BLaER1 (cell line): ENCODE results near the gene CNDP1.

Experiments
- H3K27ac ChIP-seq: shearing (Covaris generic); formaldehyde crosslinking; 2 replicates; pipeline ENCODE4 v1.8.1; 2022
- H3K27me3 ChIP-seq: shearing (Covaris generic); formaldehyde crosslinking; 2 replicates; pipeline ENCODE4 v1.8.1; 2022
- H3K36me3 ChIP-seq: shearing (Covaris generic); formaldehyde crosslinking; 2 replicates; pipeline ENCODE4 v1.8.1; 2022
- H3K4me1 ChIP-seq: shearing (Covaris generic); formaldehyde crosslinking; 2 replicates; pipeline ENCODE4 v1.8.1; 2022
- H3K4me2 ChIP-seq: shearing (Covaris generic); formaldehyde crosslinking; 2 replicates; pipeline ENCODE4 v1.8.1; 2022
- H3K4me3 ChIP-seq: shearing (Covaris generic); formaldehyde crosslinking; 2 replicates; pipeline ENCODE4 v1.8.1; 2022
- H3K9ac ChIP-seq: shearing (Covaris generic); formaldehyde crosslinking; 2 replicates; pipeline ENCODE4 v1.8.1; 2022
- H3K9me3 ChIP-seq: shearing (Covaris generic); formaldehyde crosslinking; 2 replicates; pipeline ENCODE4 v1.8.1; 2022
- H4K20me1 ChIP-seq: shearing (Covaris generic); formaldehyde crosslinking; 2 replicates; pipeline ENCODE4 v1.8.1; 2022
- Cebpa-rat ChIP-seq: shearing (Covaris generic); IDR thresholded peaks from 2 replicates; pipeline ENCODE4 v1.8.1; 2022

The CNDP1 gene

DNA sequence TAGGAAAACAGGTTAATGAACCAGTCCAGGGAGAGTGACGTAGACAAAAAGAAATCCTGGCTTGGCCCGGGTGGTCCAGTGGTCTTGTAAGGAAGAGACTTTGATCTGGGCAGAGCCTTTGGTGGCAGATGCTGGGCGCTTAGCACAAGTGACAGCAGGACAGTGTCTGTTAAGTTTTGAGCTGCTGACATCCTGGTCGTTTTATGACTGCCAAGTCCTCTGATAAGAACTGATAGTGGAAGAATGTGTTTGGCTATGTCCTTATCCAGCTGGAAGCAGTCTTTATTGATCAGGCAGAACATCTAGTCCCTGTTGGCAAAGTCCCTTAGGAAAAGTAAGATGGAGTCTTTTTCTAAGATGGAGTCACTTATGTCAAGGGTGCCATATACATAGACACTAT, 36.0 kb downstream of the CNDP1 start:
- no peaks in the 10 kb centered on the region for H3K36me3 ChIP-seq
- no peak overlapping the region for H3K4me3 ChIP-seq
- peaks cover 34% of the 10 kb centered on the region for H3K9me3 ChIP-seq
- H4K20me1 ChIP-seq: no peaks in the 10 kb centered on the region
- H3K4me2 ChIP-seq: no peak overlapping the region
- TF ChIP-seq Cebpa-rat: no peak
- H3K4me1 ChIP-seq: no peaks in the 10 kb centered on the region
- no peaks in the 10 kb centered on the region for H3K27me3 ChIP-seq
- H3K27ac ChIP-seq: no peak overlapping the region
- no peak overlapping the region for H3K9ac ChIP-seq

DNA sequence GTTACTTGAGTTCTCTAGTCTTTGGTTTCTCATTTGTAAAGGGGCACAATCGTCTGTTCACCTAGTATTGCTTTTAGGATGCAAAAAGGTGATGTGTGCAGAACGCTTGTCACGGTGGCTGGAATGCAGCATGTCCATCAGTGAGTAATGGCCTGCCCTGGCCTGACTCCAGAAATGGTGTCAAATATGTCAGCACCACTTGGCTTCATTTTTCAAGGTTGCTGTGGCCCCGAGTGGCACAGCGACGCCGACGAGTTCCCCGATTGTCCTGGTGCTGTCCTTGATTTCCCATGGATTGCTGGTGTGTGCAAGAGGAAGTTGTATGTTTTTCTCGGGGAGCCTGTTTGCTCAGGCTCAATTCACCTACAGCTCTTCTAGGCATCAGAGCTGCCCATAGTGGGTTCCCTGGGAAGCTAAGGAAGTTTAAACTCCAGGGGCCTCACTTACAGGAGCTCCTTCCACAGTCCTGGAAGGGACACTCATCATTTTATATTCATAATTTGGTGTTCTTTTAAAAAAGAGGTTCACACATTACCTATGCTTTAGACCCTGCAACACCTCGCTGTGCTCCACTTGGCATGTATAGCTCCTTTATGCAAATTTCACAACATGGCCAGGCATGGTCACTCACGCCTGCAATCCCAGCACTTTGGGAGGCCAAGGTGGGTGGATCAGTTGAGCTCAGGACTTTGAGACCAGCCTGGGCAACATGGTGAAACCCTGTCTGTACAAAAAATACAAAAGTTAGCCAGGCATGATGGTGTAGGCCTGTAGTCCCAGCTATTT, 37.8 kb downstream of the CNDP1 start:
- H4K20me1 ChIP-seq: no peaks in the 10 kb centered on the region
- H3K4me3 ChIP-seq: no peak overlapping the region
- no peak overlapping the region for H3K4me2 ChIP-seq
- H3K36me3 ChIP-seq: no peaks in the 10 kb centered on the region
- H3K27me3 ChIP-seq: no peaks in the 10 kb centered on the region
- TF ChIP-seq Cebpa-rat: no peak
- H3K9me3 ChIP-seq: peaks cover 16% of the 10 kb centered on the region
- no peaks in the 10 kb centered on the region for H3K4me1 ChIP-seq
- no peak overlapping the region for H3K27ac ChIP-seq
- no peak overlapping the region for H3K9ac ChIP-seq

DNA sequence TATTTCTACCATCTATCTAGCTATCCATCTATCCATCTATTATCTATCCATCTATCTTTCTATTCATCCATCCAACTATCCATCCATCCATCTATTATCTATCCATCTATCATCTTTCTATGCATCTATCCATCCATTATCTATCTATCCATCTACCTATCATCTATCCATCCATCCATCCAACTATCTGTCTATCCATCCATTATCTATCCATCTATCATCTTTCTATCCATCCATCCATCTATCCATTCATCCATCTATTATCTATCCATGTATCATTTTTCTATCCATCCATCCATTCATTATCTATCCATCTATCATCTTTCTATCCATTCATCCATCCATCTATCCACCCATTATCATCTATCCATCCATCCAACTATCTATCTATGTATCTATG, 38.8 kb downstream of the CNDP1 start:
- no peak for TF ChIP-seq Cebpa-rat
- no peaks in the 10 kb centered on the region for H3K27me3 ChIP-seq
- H3K4me2 ChIP-seq: no peak overlapping the region
- H3K36me3 ChIP-seq: no peaks in the 10 kb centered on the region
- 0 out of 2 replicates have a peak, but pooled peaks cover 7% of the 10 kb centered on the region for H3K9me3 ChIP-seq
- H3K9ac ChIP-seq: no peak overlapping the region
- H4K20me1 ChIP-seq: no peaks in the 10 kb centered on the region
- no peak overlapping the region for H3K4me3 ChIP-seq
- H3K4me1 ChIP-seq: no peaks in the 10 kb centered on the region
- H3K27ac ChIP-seq: no peak overlapping the region

DNA sequence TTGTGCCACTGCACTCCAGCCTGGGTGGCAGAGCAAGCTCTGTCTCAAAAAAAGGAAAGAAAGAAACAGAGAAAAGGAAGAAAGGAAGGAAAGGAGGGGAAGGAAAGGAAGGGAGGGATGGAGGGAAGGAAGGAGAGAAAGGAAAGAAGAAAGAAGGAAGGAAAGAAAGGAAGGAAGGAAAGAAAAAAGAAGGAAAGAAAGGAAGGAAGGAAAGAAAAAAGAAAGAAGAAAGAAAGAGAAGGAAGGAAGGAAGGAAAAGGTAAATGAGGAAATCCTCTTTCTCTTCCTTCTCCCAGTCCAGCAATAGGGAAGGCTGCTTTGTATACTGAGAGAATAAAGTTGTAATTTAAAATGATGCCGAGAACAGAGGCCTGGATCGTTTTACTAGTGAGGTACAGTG, 40.6 kb downstream of the CNDP1 start:
- H3K27me3 ChIP-seq: no peaks in the 10 kb centered on the region
- H3K36me3 ChIP-seq: no peaks in the 10 kb centered on the region
- H4K20me1 ChIP-seq: no peaks in the 10 kb centered on the region
- H3K9ac ChIP-seq: no peak overlapping the region
- no peak overlapping the region for H3K4me2 ChIP-seq
- H3K27ac ChIP-seq: no peak overlapping the region
- H3K4me3 ChIP-seq: no peak overlapping the region
- H3K4me1 ChIP-seq: no peaks in the 10 kb centered on the region
- TF ChIP-seq Cebpa-rat: no peak
- no peaks in the 10 kb centered on the region for H3K9me3 ChIP-seq

DNA sequence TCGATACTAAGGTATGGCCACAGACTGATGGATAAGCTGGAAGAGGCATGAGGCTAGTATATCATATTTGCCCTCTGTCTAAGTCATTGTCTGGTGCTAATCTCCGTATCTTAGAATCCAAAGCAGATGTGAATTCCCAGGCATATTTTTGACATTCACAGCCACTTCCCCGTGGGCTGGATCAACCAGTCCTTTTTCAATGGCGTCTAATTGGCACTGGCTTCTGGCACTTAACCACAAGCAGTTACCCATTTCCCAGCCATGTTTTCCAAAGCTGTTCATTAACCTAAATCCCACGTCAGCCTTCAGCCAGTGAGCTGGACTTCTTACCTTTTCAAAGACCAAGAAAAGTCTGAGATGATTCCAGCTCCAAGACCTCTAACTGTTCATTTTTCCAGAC, 42.7 kb downstream of the CNDP1 start:
- no peaks in the 10 kb centered on the region for H3K4me1 ChIP-seq
- H3K4me2 ChIP-seq: no peak overlapping the region
- no peaks in the 10 kb centered on the region for H3K27me3 ChIP-seq
- no peaks in the 10 kb centered on the region for H3K36me3 ChIP-seq
- H4K20me1 ChIP-seq: no peaks in the 10 kb centered on the region
- no peak overlapping the region for H3K27ac ChIP-seq
- no peak for TF ChIP-seq Cebpa-rat
- no peaks in the 10 kb centered on the region for H3K9me3 ChIP-seq
- H3K4me3 ChIP-seq: no peak overlapping the region
- no peak overlapping the region for H3K9ac ChIP-seq

DNA sequence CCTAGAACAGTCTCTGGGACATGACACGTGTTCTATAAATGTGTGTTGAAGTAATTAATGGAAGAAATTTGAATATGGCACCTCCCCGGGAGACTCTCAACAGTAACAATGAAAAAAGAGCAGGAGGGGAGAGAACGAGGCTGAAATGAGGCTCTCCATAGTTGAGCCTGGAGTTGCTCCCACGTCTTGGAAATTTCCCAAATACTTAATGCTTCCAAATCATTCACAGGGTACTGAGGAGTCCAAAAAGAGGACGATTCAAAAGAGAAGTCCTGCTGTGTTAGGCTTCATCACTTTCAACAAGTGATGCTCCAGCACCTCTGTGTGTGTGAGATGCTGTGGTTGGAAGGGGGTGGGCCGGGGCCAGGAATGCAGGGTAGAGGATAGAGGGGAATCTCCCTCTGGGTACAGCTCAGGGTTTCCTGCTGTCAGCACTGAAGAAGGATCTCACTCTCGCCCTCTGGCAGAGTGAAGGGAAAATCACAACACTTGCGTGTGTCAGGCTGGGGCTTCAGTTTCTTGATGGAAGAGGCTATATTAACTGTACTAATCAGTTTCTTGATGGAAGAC, 45.3 kb downstream of the CNDP1 start:
- no peak overlapping the region for H3K4me2 ChIP-seq
- H3K4me3 ChIP-seq: no peak overlapping the region
- H4K20me1 ChIP-seq: no peaks in the 10 kb centered on the region
- H3K27ac ChIP-seq: no peak overlapping the region
- no peak overlapping the region for H3K9ac ChIP-seq
- no peaks in the 10 kb centered on the region for H3K36me3 ChIP-seq
- H3K9me3 ChIP-seq: no peaks in the 10 kb centered on the region
- no peak for TF ChIP-seq Cebpa-rat
- no peaks in the 10 kb centered on the region for H3K4me1 ChIP-seq
- H3K27me3 ChIP-seq: no peaks in the 10 kb centered on the region

DNA sequence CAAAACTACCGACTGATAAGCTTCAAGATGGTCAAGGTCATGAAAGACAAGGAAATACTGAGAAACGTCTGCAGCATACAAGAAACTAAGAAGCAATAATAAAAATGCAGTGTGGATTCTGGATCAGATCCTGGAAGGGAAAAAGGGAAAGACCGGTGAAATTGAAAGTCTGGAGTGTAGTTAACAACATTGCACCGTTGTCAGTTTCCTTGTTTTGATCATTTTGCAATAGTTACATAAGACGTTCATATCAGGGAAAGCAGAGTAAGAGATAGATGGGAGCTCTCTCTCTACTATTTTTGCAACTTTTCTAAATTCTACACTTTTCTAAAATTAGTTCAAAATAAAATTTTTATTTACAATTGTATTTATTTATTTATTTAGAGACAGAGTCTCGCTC, 48.3 kb downstream of the CNDP1 start:
- Histone ChIP-seq H3K9ac (no peak overlapping the region), H4K20me1 (no peaks in the 10 kb centered on the region), H3K36me3 (no peaks in the 10 kb centered on the region), H3K27ac (no peak overlapping the region), H3K27me3 (no peaks in the 10 kb centered on the region), H3K4me1 (no peaks in the 10 kb centered on the region), H3K4me2 (no peak overlapping the region), H3K9me3 (no peaks in the 10 kb centered on the region), H3K4me3 (no peak overlapping the region)
- no peak for TF ChIP-seq Cebpa-rat

DNA sequence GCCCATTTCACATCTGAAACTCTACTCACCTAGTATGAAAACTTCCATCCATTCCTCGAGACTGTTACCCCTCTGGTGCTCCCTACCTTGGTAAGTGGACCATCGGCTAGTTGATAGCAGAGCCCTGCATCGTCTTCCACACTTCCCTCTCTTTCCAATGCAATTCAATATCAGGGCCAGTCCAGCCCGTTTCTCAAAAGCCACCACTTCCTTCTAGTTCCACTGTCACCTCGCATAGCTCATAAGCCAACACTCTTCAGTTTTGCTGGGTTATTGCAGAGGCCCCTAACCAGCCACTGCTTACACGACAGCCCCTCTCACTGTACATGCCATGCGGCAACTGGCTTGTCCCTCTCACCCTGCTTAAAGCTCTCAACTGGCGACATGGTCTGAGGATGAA, 53.1 kb downstream of the CNDP1 start:
- TF ChIP-seq Cebpa-rat: no peak
- no peak overlapping the region for H3K9ac ChIP-seq
- no peaks in the 10 kb centered on the region for H3K27me3 ChIP-seq
- no peaks in the 10 kb centered on the region for H4K20me1 ChIP-seq
- no peaks in the 10 kb centered on the region for H3K4me1 ChIP-seq
- no peak overlapping the region for H3K4me2 ChIP-seq
- H3K4me3 ChIP-seq: no peak overlapping the region
- H3K27ac ChIP-seq: no peak overlapping the region
- no peaks in the 10 kb centered on the region for H3K36me3 ChIP-seq
- H3K9me3 ChIP-seq: no peaks in the 10 kb centered on the region

DNA sequence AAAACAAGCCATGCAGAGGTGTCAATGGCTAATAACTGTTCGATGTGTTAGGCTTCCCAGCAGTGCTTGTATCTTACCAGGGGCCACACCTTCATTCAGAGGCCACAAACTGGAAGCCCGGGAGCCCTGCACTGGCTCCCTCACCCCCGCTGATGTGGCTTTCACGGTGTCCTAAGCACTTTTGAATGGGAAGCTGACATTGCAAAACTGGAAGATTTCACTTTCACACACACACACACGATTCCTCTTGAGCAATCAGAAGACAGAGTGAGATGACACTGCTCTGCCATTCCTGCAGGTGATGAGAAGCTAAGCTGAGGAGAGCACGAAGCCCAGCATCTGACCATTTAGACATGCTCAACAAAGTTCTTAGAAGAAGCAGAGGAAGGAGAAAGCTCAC, 54.7 kb downstream of the CNDP1 start:
- H3K27ac ChIP-seq: no peak overlapping the region
- no peak overlapping the region for H3K4me3 ChIP-seq
- H3K4me2 ChIP-seq: no peak overlapping the region
- H3K9me3 ChIP-seq: no peaks in the 10 kb centered on the region
- no peaks in the 10 kb centered on the region for H3K4me1 ChIP-seq
- H3K36me3 ChIP-seq: peaks cover 13% of the 10 kb centered on the region; the same call in 1 of the 2 replicates
- no peak for TF ChIP-seq Cebpa-rat
- H4K20me1 ChIP-seq: no peaks in the 10 kb centered on the region
- no peaks in the 10 kb centered on the region for H3K27me3 ChIP-seq
- H3K9ac ChIP-seq: no peak overlapping the region

DNA sequence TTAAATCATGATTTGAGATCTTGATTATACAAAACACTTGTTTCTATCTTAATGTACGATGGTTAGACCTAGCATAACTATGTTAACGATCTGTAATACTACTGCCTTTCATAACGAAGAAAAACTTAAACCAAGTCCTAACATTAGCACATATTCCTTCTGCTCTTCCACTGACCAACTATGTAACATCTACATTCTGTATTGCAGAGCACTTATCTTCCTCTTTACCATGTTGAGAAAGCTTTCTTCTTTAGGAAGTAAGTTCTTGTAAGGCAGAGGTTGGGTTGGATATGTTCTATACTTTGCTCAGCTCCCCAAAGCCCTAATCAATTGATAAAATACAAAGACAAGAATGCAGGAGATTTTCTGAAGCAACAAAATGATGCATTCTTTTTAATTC, 55.5 kb downstream of the CNDP1 start:
- TF ChIP-seq Cebpa-rat: no peak
- Histone ChIP-seq H3K36me3 (peaks cover 17% of the 10 kb centered on the region; the same call in 1 of the 2 replicates), H3K27ac (no peak overlapping the region), H3K27me3 (no peaks in the 10 kb centered on the region), H3K9ac (no peak overlapping the region), H3K4me1 (peaks cover 4% of the 10 kb centered on the region), H4K20me1 (no peaks in the 10 kb centered on the region), H3K4me2 (no peak overlapping the region), H3K4me3 (no peak overlapping the region), H3K9me3 (no peaks in the 10 kb centered on the region)
